ENCODE data around the gene PCDH18. TPM values are rescaled to one million over a fixed set of nuclear protein-coding genes. Genes with fewer than 3 reads are reported as not detected.
"Not testable (repeated sequence)": the region's sequence is repeated elsewhere in the genome, so short reads cannot be mapped to it uniquely, and the experiment has no call there.

Gene PCDH18, protein sequence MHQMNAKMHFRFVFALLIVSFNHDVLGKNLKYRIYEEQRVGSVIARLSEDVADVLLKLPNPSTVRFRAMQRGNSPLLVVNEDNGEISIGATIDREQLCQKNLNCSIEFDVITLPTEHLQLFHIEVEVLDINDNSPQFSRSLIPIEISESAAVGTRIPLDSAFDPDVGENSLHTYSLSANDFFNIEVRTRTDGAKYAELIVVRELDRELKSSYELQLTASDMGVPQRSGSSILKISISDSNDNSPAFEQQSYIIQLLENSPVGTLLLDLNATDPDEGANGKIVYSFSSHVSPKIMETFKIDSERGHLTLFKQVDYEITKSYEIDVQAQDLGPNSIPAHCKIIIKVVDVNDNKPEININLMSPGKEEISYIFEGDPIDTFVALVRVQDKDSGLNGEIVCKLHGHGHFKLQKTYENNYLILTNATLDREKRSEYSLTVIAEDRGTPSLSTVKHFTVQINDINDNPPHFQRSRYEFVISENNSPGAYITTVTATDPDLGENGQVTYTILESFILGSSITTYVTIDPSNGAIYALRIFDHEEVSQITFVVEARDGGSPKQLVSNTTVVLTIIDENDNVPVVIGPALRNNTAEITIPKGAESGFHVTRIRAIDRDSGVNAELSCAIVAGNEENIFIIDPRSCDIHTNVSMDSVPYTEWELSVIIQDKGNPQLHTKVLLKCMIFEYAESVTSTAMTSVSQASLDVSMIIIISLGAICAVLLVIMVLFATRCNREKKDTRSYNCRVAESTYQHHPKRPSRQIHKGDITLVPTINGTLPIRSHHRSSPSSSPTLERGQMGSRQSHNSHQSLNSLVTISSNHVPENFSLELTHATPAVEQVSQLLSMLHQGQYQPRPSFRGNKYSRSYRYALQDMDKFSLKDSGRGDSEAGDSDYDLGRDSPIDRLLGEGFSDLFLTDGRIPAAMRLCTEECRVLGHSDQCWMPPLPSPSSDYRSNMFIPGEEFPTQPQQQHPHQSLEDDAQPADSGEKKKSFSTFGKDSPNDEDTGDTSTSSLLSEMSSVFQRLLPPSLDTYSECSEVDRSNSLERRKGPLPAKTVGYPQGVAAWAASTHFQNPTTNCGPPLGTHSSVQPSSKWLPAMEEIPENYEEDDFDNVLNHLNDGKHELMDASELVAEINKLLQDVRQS
- total RNA-seq (2014; rRNA removed; shearing (Covaris generic)) = 1.5 and 2.6 TPM in 2 replicates

- peak; percentile 82 for DNase-seq (ENCODE audit: low read depth)
Measured at GRCh38 chr4:137531986-137532868, at the start of gene PCDH18. PCDH18 (minus strand) TSS chr4:137532494; CDS start chr4:137532088, 406 bp downstream.

DNA sequence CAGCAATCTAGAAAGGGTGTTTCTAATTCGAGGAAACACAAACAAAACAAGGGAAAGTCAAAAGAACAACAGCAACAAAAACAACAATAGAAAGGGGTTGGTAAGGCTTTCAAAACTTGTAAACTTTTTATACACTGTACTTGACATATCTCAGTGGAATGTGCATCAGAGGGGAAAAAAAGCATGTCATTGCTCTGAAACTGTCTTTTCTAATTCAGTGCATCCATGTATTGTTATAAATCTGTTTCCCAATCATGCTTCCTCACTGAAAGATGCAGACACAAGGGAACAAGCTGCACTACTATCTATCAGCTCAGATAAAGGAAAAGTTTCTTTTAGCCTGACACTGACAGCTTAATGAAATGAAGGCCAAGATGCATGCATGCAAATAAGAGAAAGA lies 44.2 kb upstream of the PCDH18 start:
- no peak for DNase-seq (ENCODE audit: low read depth)

DNA sequence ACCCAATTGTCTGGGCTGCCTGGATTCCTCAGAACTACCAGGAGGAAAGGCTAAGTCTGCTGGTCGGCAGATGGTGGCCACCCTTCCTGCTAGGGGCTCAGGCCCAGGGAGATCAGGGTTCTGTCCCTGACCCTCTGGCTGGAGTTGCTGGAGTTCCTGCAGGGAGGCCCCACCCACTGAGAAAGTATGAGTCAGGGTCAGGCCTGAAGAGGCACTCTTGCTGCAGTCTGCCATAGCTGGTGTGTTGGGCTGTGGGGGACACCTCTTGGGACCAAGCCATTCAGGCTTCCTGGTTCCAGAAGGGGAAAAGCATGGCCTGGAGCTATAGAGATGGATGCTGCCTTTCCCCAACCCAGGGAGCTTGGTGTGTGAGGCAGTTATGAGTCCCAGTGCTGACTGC lies 40.4 kb upstream of the PCDH18 start:
- DNase-seq (ENCODE audit: low read depth) = peak; percentile 1

DNA sequence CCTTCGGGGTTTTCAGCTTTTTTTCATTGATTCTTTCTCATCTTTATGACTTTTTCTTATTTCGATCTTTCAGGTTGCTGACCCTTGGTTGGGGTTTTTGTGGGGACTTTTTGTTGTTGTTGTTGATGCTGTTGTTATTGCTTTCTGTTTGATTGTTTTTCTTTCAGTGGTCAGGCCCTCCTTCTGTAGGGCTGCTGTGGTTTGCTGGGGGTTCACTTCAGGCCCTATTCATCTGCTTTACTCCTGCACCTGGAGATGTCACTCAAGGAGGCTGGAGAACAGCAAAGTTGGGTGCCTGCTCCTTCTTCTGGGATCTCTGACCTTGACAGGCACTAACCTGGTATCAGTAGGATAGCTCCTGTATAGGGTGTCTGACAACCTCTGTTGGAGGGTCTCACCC lies 39.9 kb upstream of the PCDH18 start:
- DNase-seq (ENCODE audit: low read depth) = no peak

DNA sequence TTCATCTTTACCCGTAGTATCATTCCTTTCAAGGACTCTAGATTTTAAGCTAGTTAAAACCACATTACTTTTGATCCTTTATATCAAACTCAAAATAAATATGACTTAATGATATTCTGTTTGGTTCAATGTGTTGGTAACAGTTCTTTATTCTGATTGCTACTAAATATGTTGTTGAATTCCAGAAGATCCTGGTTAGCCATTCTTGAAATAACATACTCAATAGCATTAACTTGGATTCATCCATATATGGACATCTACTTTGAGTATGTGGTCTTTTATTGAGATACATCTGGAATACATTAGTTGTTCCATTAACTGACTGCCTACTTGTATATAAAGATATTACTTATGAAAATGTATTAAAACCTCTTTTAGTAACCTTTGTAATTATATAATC lies 27.5 kb upstream of the PCDH18 start:
- DNase-seq (ENCODE audit: low read depth) = no peak

DNA sequence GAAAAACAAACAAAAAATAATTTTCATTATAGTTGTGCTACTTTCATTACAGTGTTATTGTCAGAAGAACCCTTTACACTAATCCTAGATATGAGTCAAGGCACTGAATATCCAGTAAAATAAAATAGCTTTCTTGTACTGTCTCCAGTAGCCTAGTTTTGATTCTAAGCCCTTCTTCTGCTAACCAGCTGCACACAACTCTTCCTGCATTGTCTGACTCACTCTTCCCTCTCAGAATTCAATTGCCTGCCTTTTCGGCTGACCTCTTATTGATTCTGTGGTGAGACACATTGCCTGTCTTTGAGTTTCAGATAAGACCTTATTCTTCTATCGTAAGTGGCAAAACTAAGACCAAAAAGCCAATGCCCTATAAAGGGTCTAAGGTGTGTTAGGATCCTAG lies 26.7 kb upstream of the PCDH18 start:
- peak; percentile 3 for DNase-seq (ENCODE audit: low read depth)

- no peak for DNase-seq (ENCODE audit: low read depth)
Measured at GRCh38 chr4:137545461-137545861, 13.2 kb upstream of the PCDH18 start.

GRCh38 chr4:137543648-137544047 lies 11.4 kb upstream of the PCDH18 start:
- DNase-seq (ENCODE audit: low read depth) = no peak

- no peak for DNase-seq (ENCODE audit: low read depth)
Measured at GRCh38 chr4:137543198-137543597, 10.9 kb upstream of the PCDH18 start.

DNA sequence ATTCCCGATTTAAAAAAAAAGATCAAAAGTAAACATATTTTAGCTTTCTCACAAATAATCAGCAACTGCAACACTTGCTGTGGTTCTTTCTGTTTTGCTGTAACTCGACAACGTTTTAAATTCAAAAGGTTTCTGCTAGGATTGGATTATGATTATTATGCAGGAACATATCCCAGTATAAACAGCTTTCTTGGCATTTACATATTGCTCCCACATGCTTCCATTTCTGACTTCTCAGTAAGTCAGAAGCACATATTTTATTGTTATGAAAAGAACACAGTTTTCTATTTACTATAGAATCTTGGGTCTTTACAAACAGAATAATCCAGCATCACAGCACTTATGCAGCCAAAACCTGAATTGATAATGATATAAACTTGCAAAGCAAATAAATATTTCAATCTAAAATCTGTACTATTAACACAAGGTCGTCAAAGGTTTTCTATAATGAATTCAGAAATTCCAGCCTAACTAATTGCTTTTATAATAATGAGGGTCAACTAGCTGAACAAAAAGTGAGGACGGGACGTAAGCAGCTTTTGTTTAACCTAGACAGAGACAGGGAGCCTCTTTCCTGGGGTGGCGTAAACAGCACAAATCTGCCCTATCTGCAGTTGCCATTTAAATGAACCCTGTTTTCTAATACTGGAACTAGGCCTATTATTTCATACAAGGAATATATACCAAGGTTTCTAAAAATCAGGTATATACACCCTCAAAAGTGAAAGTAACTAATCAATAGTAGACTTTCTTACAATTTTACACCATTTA lies 9.8 kb upstream of the PCDH18 start:
- DNase-seq (ENCODE audit: low read depth) = no peak

GRCh38 chr4:137541181-137541580 lies 8.9 kb upstream of the PCDH18 start:
- DNase-seq (ENCODE audit: low read depth) = no peak

DNA sequence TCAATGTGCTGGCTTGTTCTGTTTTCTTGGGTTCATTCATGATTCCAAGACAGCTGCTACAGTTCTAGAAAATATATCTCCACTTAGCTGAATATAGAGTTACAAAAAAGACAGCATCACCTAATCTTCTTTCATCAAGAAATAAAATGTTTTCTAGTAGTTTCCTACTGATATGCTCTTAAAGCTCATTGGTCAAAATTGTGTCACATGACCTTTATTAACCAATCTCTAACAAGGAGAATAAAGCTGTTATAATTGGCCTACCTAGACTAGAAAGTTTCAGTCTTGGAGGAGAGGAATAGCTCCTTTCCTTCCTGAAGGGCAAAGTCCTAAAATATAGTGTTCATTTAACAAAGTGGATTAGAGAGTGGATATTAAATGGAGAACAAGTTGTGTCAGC lies 8.1 kb upstream of the PCDH18 start:
- no peak for DNase-seq (ENCODE audit: low read depth)

DNA sequence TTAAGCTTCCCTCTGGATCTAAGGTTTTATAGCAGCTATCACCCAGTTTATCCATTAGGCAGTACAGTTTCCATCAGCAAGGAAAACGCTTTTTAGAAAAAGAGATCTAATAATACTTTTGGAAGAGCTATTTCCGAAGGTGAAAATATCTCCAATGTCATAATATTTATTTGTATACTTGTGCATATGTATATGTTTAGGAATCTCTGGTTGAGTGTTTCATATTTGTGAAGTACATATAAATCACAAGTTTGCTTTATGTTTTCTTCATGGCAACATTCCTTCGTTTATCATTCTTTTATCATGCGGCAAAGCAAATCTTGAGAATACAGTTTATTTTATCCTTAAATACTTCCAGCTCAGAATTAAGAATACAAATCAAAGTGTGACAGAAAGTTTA lies 6.2 kb upstream of the PCDH18 start:
- no peak for DNase-seq (ENCODE audit: low read depth)

- DNase-seq (ENCODE audit: low read depth) = not testable (repeated sequence)
Measured at GRCh38 chr4:137537807-137538206, 5.5 kb upstream of the PCDH18 start.

DNA sequence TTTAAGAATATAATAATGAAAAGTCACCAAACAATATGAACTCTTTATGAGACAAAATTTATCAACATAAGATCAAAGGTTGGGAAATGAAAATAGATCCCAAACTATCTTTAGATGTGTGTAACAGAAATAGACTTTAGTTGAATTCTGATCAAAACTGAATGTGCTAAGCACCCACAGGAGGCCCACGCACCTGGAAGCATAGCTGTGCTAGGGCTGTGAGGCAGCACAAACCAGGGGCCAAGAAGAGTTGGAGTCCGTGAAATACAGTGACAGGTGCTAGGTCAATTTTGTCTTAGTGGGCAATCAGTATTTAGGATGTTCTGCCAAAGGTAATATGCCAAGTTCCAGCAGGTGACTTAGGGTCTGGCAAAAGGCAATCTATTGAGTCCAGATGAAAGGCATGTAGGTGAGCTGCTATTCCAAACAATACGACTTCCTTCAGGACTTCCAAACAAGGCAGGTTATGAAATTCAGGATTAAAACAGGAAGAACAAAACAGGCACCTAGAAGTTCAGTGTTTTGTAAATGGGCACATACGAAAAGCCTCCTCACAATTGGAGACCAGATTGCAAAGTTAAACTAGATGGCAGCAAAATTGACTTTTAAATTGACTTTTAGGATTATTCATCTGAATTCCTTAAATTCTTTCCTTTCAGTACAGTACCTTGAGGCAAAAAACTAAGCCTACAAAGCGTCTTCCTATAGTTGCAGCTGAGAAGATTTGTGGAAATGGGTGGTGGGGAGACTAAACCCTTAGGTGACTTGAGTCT lies 4.7 kb upstream of the PCDH18 start:
- no peak for DNase-seq (ENCODE audit: low read depth)

GRCh38 chr4:137535718-137536117 lies 3.4 kb upstream of the PCDH18 start:
- DNase-seq (ENCODE audit: low read depth) = no peak

DNA sequence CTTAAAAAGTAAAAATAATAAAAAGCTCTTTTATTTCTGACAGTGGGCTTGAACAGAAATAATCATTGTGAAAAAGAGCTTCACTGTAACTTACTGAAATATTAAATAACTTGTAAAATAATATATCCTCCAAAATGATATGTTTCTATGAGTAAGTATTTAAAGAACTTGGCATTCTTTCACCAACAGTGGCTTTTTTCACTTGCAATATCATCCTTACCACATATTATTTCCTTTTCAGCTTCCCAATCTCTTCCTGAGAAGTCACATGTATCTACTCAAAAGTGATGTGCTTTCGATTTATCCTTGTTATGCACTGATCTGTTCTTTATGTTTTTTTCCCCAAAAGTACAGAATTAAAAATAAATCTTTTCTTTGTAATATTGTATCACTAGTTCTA lies 2.2 kb upstream of the PCDH18 start:
- no peak for DNase-seq (ENCODE audit: low read depth)

- DNase-seq (ENCODE audit: low read depth) = no peak
Measured at GRCh38 chr4:137533855-137534254, 1.6 kb upstream of the PCDH18 start.

- no peak for DNase-seq (ENCODE audit: low read depth)
Measured at GRCh38 chr4:137532869-137533236, 559 bp upstream of the PCDH18 start.

Data from Daoy (cell line).